Measurements from ENCODE around the gene SLC13A2. TPM values are rescaled to one million over a fixed set of nuclear protein-coding genes. Genes with fewer than 3 reads are reported as not detected.
"Not testable (repeated sequence)": the region's sequence is repeated elsewhere in the genome, so short reads cannot be mapped to it uniquely, and the experiment has no call there.

SLC13A2 gene
- total RNA-seq, 2 experiments from 2014 or later = not detected

DNA sequence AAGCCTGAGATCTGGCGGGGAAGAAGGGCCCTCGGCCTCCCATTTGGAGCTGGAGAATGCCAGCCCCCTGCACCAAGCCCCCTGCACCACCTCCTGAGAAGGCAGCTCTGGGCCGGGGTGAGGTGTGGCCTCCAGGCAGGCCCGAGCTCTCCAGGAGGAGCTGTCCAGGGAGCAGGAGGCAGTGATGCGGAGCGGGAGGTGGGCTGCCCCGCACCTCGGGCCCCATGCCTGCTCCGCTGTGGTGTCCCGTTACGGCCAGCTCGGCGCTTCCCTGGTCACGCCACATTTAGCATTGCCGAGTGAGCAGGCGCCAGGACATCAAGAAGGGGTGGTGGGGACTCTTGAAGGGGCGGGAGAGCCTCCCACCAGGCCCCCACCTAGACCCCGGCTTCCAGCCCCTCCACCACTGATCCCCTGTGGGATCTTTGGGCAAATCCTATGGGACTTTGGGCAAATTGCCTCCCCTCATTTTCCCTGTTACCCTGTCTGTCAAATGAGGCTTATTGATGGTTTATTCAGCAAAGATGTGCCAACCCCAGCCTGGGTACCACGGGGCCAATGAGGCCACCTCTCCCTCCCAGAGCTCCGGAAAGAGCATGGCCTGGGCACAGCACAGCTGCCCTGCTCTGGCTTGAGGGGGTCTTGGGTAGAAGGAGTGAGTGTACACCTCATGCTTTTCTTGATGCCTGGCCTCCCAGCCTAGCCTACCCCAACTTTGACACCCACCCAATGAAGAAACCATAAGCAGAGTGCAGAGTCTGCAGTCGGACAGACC is 48.1 kb downstream of the SLC13A2 start:
- H3K9me3 Mint-ChIP-seq (ENCODE audit: low read depth) = no peaks in the 10 kb centered on the region
- CTCF ChIA-PET = interaction anchor here (0.8 to 1.0 kb wide), 2 partner anchors 26 to 106 kb away, joined by 3 to 4 read pairs; no protein-coding TSS in a partner anchor
- DNase-seq (no peak), ATAC-seq (no peak)
- H3K36me3 Mint-ChIP-seq = no peaks in the 10 kb centered on the region
- peaks cover 11% of the 10 kb centered on the region for H3K27me3 Mint-ChIP-seq
- peaks cover 9% of the 10 kb centered on the region for H3K4me1 Mint-ChIP-seq
- no peak overlapping the region for H3K27ac Mint-ChIP-seq
- no peak overlapping the region for H3K4me3 Mint-ChIP-seq

DNA sequence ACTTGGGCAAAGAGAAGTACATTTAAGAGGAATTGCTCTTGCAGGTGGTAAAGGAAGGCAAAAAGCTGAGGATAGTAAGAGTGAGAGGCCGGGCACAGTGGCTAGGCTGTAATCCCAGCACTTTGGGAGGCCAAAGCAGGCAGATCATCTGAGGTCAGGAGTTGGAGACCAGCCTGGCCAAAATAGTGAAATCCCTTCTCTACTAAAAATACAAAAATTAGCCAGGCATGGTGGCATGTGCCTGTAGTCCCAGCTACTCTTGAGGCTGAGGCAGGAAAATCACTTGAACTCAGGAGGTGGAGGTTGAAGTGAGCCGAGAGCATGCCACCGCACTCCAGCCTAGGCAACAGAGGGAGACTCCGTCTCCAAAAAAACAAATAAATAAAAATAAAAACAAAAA is 48.8 kb downstream of the SLC13A2 start:
- CTCF ChIA-PET = interaction anchor here (0.9 kb wide), 1 partner anchor 18 kb away, joined by 3 read pairs; no protein-coding TSS in a partner anchor
- H3K4me3 Mint-ChIP-seq; H3K4me1 Mint-ChIP-seq; ATAC-seq; DNase-seq; H3K9me3 Mint-ChIP-seq (ENCODE audit: low read depth); H3K36me3 Mint-ChIP-seq; H3K27ac Mint-ChIP-seq: not testable (repeated sequence)
- peaks cover 11% of the 10 kb centered on the region for H3K27me3 Mint-ChIP-seq

DNA sequence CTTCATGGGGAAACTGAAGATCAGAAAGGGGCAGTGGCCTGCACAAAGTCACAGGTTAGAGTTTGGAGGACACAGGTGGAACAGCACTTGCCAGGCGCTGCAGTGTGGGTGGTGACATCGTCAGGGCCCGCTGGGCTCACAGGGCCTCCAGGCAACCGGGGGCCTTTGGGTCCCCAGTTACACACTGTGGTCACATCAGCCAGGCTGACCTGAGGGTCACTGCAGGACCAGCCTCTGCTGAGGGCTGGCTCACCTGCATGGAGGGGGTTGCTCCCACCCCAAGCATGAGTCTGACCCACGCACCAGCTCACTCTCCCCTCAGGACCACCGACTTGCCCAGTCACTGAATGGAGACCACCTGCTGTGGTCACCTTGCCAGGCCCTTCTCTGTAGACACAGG is 49.7 kb downstream of the SLC13A2 start:
- Mint-ChIP-seq H3K9me3 (ENCODE audit: low read depth) (no peaks in the 10 kb centered on the region), H3K36me3 (no peaks in the 10 kb centered on the region), H3K4me3 (no peak overlapping the region), H3K27ac (no peak overlapping the region), H3K4me1 (peaks cover 9% of the 10 kb centered on the region), H3K27me3 (peaks cover 11% of the 10 kb centered on the region)
- CTCF ChIA-PET = interaction anchor here (0.9 kb wide), 1 partner anchor 17 kb away, joined by 3 read pairs; no protein-coding TSS in a partner anchor
- DNase-seq = no peak
- no peak for ATAC-seq

DNA sequence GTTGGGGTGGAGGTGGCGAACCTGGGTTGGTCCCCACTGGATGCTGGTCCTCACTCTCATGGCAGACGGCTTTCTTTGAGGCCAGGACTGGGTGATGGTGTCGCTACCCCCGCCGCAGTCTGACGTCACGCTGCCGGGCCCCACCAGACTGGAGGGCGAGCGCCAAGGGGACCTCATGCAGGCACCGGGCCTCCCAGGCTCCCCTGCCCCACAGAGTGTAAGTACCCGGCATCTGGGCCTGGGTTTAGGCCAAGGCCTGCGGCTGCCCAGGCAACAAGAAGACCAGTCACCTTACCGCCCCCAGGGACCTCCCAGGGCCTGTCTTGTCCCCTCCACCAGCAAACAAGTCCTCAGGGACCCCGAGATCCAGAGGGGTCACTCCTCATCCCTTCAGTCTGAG is 50.4 kb downstream of the SLC13A2 start:
- H3K27ac Mint-ChIP-seq = no peak overlapping the region

DNA sequence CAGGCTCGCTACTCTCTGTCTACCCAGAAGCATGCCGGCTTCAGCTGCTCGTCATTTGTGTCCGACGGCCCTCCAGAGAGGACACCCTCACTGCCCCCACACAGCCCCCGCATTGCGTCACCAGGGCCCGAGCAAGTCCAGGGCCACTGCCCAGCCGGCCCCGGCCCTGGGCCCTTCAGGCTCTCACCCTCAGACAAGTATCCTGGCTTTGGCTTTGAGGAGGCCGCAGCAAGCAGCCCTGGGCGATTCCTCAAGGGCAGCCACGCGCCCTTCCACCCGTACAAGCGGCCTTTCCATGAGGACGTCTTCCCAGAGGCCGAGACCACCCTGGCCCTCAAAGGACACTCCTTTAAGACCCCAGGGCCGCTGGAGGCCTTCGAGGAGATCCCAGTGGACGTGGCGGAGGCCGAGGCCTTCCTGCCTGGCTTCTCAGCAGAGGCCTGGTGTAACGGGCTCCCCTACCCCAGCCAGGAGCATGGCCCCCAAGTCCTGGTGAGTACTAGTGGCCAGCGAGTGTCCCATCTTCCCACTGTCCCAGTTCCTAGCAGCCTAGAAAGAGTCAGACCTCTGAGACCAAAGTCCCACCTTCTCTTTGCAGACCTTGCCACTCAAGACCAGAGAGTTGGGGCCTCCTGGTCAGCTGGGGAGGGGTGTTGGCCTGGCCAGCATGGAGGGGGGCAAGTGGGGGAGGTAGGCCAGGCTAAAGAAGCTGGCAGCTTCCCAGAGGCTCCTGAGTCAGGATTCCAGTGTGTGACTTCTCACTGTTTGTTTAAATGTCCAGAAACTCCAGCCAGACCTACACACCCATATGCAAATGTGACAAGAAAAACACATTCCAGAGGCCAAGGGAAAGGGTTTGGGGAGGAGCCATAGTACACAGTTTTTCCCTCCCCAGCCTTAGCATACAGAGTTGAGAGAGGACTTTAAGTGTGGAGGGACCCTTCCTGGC is 51.3 kb downstream of the SLC13A2 start:
- H3K9me3 Mint-ChIP-seq (ENCODE audit: low read depth) = no peaks in the 10 kb centered on the region
- no peak overlapping the region for H3K4me3 Mint-ChIP-seq
- H3K27me3 Mint-ChIP-seq = peaks cover 4% of the 10 kb centered on the region
- no peaks in the 10 kb centered on the region for H3K36me3 Mint-ChIP-seq
- no peaks in the 10 kb centered on the region for H3K4me1 Mint-ChIP-seq
- no peak overlapping the region for H3K27ac Mint-ChIP-seq
- no peak for ATAC-seq
- CTCF ChIA-PET = no interaction called here
- DNase-seq = no peak

More for the DNA sequence above, 50.4 kb downstream of the SLC13A2 start:
- peaks cover 10% of the 10 kb centered on the region for H3K27me3 Mint-ChIP-seq
- H3K4me1 Mint-ChIP-seq = peaks cover 8% of the 10 kb centered on the region
- CTCF ChIA-PET = no interaction called here
- no peaks in the 10 kb centered on the region for H3K9me3 Mint-ChIP-seq (ENCODE audit: low read depth)
- ATAC-seq = no peak
- no peak overlapping the region for H3K4me3 Mint-ChIP-seq
- no peaks in the 10 kb centered on the region for H3K36me3 Mint-ChIP-seq
- no peak for DNase-seq

DNA sequence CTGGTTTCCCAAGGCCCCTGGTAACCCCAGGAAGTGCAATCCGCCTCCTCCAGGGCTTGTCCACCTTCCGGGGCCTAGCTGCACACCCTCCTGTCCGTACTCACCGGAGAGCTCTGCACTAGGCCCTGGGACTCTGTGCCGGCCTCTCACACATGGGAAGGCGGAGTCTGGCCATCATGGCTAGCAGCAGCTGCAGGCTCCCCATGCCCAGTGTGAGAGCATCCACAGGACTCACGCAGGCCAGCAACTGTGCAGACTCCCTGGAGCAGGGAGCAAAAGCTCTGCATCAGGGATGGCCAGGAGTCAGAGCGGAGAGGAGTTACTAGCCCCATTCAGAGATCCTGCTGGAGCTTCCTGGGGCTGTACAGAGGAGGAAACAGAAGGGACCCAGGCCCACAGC is 52.9 kb downstream of the SLC13A2 start:
- CTCF ChIA-PET = no interaction called here
- Mint-ChIP-seq H3K36me3 (no peaks in the 10 kb centered on the region), H3K4me1 (no peaks in the 10 kb centered on the region), H3K27me3 (peaks cover 4% of the 10 kb centered on the region), H3K27ac (no peak overlapping the region), H3K9me3 (ENCODE audit: low read depth) (no peaks in the 10 kb centered on the region), H3K4me3 (no peak overlapping the region)
- ATAC-seq (no peak), DNase-seq (no peak)

DNA sequence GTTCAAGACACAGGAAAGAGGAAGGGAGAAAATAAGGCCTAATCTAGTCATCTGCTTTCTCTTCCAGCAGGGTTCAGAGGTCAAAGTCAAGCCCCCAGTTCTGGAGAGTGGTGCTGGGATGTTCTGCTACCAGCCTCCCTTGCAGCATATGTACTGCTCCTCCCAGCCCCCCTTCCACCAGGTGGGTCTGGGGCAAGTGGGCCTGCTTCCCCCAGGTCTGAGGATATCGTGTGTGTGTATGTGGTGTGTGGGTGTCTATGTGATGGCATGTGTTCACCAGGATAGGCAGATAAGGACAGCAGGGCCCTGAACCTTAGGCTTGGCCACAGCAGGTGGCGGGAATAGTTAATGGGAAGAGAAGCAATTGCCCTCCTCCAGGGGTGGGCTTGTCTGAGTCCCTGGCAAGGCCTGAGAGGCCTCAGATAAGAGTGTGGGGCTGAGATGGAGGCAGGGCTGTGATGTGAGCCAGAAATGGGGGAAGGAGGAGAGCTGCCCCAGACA is 53.8 kb downstream of the SLC13A2 start:
- ATAC-seq = no peak
- Mint-ChIP-seq H3K27ac (no peak overlapping the region), H3K36me3 (no peaks in the 10 kb centered on the region), H3K4me3 (no peak overlapping the region), H3K4me1 (no peaks in the 10 kb centered on the region), H3K27me3 (peaks cover 4% of the 10 kb centered on the region), H3K9me3 (ENCODE audit: low read depth) (no peaks in the 10 kb centered on the region)
- DNase-seq = no peak
- CTCF ChIA-PET = no interaction called here

DNA sequence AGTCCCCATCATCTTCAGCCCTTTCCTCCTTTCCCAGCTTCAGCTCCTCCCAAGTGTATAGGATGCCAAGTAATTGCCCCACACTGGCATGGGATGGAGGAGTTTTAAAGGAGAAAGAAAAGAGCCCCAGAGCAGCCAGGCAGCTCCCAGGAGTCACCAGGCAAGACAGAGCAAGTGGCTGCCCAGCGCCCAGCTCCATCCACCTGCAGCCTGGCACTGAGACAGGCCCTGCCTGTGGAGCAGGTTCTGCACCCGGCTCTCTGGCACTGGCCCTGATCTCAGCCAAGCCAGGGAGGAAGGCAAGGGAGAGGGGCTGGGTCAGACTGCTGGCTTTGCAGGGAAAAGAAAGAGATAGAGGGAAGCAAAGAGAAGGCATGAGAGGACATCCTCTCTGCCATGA is 54.4 kb downstream of the SLC13A2 start:
- no peaks in the 10 kb centered on the region for H3K4me1 Mint-ChIP-seq
- no peaks in the 10 kb centered on the region for H3K9me3 Mint-ChIP-seq (ENCODE audit: low read depth)
- no peak overlapping the region for H3K27ac Mint-ChIP-seq
- ATAC-seq (no peak), DNase-seq (no peak)
- H3K36me3 Mint-ChIP-seq = no peaks in the 10 kb centered on the region
- no peak overlapping the region for H3K4me3 Mint-ChIP-seq
- CTCF ChIA-PET = no interaction called here
- H3K27me3 Mint-ChIP-seq = peaks cover 4% of the 10 kb centered on the region

DNA sequence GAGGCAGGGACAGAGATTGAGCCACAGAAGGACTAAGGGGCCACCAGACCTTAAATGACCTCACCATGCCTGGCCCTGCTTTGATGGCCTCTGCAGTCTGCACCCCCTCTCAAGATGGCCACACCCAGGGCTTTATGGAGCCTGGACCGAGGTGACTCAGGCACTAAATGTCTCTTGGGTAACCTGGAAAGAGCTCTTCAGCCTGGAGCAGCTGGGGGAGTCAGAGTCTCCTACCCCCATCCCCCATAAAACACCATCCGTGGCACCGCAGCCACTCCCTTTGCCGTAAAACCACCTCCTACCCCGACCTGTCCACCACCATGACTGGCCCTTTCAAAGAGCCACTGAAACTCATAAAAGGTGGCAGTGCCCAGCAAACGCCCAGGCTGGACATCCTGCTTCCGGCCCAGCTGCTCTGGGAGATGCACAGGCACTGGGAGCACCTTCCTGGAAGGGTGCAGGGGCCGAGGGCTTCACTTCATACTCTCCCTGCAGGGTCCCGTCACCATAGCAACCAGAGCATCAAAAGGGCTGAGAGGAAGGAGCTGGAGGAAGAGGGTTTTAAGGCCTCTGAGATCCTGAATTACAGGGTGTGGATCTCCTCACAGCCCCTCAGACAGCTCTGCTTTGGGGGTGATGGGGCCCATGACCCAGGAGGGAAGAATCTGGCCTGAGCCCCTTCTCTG is 55.0 kb downstream of the SLC13A2 start:
- Mint-ChIP-seq H3K27ac (no peak overlapping the region), H3K4me1 (no peaks in the 10 kb centered on the region)

DNA sequence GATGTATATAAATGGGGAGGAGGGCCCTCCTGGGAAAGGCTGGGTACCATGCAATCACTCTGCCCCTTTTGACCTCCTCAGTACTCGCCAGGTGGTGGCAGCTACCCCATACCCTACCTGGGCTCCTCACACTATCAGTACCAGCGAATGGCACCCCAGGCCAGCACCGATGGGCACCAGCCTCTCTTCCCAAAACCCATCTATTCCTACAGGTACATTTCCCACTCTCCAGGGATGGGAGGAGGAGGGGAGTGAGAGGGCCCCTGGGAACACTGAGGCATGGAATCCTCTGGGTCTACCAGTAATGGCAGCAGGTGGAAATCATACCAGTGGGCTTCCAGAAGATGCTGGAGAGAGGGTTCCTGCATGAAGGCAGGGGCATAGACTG is 55.6 kb downstream of the SLC13A2 start:
- Mint-ChIP-seq H3K27me3 (peaks cover 4% of the 10 kb centered on the region), H3K27ac (no peak overlapping the region), H3K36me3 (no peaks in the 10 kb centered on the region), H3K4me3 (no peak overlapping the region), H3K9me3 (ENCODE audit: low read depth) (no peaks in the 10 kb centered on the region), H3K4me1 (no peaks in the 10 kb centered on the region)
- ATAC-seq (no peak), DNase-seq (no peak)
- CTCF ChIA-PET = interaction anchor here (1.5 kb wide), 1 partner anchor 18 kb away, joined by 6 read pairs; no protein-coding TSS in a partner anchor

More for the DNA sequence above, 55.0 kb downstream of the SLC13A2 start:
- Mint-ChIP-seq H3K36me3 (no peaks in the 10 kb centered on the region), H3K9me3 (ENCODE audit: low read depth) (no peaks in the 10 kb centered on the region), H3K4me3 (no peak overlapping the region), H3K27me3 (peaks cover 4% of the 10 kb centered on the region)
- DNase-seq (no peak), ATAC-seq (no peak)
- CTCF ChIA-PET = interaction anchor here (1.5 kb wide), 1 partner anchor 19 kb away, joined by 6 read pairs; no protein-coding TSS in a partner anchor

DNA sequence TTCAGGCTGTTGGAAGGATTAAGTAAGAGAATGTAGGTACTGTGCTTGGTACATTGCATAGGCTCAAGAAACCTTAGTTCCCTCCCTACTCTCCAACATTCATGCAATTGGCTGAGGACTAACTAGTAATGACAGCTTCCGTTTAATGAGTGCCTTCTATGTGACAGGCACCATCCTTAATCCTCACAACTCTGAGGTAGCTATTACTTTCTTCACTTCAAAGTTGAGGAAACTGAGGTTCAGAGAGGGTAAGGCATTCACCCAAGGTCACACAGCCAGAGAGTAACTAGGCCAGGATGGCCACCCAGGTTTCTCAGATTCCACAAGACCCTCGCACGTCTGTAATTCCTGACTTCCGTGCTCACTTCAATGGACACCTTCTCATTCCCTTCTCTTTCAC is 56.8 kb downstream of the SLC13A2 start:
- Mint-ChIP-seq H3K36me3 (no peaks in the 10 kb centered on the region), H3K4me1 (no peaks in the 10 kb centered on the region), H3K27me3 (peaks cover 4% of the 10 kb centered on the region), H3K9me3 (ENCODE audit: low read depth) (no peaks in the 10 kb centered on the region), H3K4me3 (no peak overlapping the region), H3K27ac (no peak overlapping the region)
- CTCF ChIA-PET = interaction anchor here (1.1 kb wide), 1 partner anchor 11 kb away, joined by 3 read pairs; no protein-coding TSS in a partner anchor
- ATAC-seq = no peak
- no peak for DNase-seq

DNA sequence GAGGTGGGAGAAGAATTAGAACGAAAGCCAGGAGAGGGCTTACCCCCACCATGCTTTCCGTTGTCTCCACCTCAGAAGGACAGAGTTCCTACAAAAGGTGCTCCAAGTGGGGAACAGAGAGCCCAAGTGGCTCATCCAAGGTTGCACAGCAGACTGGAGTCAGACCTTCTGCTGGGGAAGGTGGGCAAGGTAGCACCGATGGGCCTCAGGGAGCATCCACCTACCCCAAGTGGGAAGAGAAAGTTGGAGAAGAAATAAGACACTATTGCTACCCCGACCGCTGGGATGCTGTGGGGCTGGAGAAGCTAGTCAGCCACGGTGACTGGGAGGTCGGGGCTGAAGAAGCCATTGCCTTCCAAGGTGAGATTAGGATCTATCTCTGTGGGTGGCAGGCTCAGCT is 57.5 kb downstream of the SLC13A2 start:
- H3K27ac Mint-ChIP-seq = no peak overlapping the region
- DNase-seq (no peak), ATAC-seq (no peak)
- no peaks in the 10 kb centered on the region for H3K4me1 Mint-ChIP-seq
- peaks cover 4% of the 10 kb centered on the region for H3K27me3 Mint-ChIP-seq
- CTCF ChIA-PET = interaction anchor here (1.1 kb wide), 1 partner anchor 10 kb away, joined by 3 read pairs; no protein-coding TSS in a partner anchor
- no peaks in the 10 kb centered on the region for H3K9me3 Mint-ChIP-seq (ENCODE audit: low read depth)
- no peak overlapping the region for H3K4me3 Mint-ChIP-seq
- no peaks in the 10 kb centered on the region for H3K36me3 Mint-ChIP-seq
